ENCODE data around the gene GSTM4.
"Not testable (repeated sequence)": the region's sequence is repeated elsewhere in the genome, so short reads cannot be mapped to it uniquely, and the experiment has no call there.

The GSTM4 gene

DNA sequence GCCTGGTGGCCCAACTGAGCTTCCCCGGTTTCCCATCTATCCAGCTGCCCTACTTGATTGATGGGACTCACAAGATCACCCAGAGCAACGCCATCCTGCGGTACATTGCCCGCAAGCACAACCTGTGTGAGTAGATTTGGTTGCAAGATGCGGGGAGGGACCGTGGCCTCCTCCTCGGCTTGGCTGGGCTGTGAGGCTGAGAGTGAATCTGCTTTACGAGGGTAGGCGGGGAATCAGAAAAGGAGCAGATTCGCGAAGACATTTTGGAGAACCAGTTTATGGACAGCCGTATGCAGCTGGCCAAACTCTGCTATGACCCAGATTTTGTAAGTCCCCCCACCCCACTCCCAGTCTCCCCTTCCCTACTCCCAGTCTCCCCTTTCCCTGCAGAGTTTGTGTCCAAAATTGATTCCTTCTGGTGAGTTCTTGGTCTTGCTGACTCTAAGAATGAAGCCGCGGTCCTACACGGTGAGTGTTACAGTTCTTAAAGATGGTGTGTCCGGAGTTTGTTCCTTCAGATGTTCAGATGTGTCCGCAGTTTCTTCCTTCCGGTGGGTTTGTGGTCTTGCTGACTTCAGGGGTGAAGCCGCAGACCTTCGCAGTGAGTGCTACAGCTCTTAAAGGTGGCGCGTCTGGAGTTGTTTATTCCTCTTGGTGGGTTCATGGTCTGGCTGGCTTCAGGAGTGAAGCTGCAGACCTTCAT, 13.5 kb downstream of the GSTM4 start:
- DNase-seq, result no peak

DNA sequence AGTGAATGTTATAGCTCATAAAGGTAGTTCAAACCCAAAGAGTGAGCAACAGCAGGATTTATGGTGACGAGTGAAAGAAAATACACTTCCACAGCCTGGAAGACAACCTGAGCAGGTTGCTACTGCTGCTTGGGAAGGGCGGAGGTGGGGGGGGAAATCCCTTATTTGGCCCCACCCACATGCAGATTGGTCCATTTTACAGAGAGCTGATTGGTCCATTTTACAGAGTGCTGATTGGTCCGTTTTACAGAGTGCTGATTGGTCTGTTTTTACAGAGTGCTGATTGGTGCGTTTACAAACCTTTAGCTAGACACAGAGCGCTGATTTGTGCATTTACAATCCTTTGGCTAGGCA, 14.0 kb downstream of the GSTM4 start:
- DNase-seq, result not testable (repeated sequence)

DNA sequence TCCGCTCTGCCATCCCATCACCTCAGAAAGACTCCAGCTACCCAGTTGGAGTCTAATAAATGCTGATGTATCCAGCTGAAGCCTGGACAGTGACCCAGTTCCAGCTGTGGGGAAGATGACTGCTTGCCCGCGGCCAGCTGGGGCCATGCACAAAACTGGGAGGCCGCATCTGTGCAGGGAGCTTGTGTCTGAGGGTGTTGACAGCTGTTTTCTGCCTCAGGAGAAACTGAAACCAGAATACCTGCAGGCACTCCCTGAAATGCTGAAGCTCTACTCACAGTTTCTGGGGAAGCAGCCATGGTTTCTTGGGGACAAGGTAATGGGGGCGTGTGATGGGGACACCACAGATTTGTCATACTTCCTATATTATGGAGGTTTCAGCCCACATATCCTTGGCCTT, 15.2 kb downstream of the GSTM4 start:
- DNase-seq, result no peak

DNA sequence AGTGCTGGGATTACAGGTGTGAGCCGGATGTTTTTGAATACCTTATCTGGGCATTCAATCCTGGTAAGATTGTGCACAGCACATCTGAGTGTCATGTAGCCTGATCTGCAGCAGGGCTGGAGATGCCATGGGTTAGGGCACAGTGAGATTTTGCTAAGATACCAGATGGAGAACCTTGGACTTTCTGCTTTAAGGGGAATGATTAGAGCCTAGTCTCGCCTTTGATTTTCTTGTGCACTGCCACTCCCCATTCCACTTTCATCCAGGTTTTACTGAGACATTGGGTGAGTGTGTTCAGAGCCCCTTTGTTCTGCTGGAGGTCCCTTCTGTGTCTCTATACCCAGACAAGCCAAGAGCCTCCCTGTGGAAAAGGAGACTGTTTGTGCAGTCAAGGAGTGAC, 18.0 kb downstream of the GSTM4 start:
- not testable (repeated sequence) for DNase-seq

DNA sequence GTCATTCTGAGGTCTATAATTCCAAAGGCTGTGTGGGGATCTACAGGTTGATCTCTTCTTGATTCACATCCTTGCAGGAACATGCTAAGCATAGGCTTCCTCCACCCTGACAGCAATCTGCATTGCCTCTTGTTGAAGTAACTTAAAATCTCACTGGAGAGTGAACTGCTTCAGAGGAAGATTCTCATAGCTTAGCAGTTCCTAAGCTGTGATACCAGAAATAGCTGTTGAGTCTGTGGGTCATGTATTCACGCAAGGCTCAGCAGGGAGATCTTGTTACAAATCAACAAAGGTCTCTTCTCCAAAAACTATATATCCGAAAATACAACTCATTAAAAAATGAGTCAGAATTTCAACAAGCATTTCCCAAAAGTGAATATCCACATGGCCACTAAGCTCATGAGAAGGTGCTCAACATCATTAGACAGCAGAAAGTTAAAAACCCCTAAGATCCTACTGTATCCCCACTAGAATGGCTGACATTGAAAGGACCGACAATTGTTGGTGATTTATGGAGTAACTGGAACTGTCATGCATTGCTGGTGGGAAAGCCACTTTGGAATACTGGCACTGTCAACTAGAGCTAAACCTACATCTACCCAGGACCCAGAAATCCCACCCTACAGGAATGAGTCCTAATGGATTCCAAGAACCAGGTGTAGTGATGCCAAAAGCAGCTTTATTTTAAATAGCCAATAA, 20.9 kb downstream of the GSTM4 start:
- DNase-seq, result not testable (repeated sequence)

DNA sequence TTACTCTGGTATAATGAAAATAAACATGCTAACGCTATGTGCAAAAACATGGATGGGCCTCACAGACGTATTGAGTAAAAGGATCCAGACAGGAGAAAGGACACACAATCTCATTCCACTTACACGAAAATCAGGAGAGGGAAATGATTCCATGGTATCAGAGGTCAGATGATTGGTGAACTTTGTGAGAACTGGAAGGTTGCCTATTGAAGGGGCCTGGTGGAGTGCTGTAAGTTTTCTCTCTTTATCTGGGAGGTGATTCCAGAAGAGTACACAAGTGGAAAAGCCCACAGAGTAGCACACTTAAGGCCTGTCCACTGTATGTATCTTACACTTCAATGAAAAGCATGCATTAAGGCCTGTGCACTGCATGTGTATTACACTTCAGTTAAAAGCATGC, 21.6 kb downstream of the GSTM4 start:
- no peak for DNase-seq

DNA sequence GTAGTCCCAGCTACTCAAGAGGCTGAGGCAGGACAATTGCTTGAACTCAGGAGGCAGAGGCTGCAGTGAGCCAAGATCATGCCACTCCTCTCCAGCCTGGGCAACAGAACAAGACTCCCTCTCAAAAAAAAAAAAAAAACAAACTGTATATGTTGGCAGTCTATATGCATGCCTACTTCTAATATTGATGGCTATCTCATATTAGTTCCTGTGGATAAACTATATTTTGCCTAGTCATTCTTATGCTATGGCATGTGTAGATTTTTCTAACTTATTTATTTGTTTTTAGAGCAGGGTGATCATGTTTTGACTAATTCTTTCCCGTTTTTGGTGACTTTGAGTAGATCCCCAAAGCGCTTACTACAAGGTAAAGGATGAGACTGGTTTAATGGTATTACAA, 22.7 kb downstream of the GSTM4 start:
- DNase-seq, result not testable (repeated sequence)

DNA sequence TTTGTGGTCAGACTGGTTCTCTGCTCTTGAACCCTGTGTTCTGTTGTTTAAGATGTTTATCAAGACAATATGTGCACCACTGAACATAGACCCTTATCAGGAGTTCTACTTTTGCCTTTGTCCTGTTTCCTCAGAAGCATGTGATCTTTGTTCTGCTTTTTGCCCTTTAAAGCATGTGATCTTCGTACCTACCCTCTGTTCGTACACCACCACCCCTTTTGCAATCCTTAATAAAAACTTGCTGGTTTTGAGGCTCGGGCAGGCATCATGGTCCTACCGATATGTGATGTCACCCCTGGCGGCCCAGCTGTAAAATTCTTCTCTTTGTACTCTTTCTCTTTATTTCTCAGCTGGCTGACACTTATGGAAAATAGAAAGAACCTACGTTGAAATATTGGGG, 28.9 kb downstream of the GSTM4 start:
- peak in 1 of 3 donors; percentile 22 for DNase-seq

DNA sequence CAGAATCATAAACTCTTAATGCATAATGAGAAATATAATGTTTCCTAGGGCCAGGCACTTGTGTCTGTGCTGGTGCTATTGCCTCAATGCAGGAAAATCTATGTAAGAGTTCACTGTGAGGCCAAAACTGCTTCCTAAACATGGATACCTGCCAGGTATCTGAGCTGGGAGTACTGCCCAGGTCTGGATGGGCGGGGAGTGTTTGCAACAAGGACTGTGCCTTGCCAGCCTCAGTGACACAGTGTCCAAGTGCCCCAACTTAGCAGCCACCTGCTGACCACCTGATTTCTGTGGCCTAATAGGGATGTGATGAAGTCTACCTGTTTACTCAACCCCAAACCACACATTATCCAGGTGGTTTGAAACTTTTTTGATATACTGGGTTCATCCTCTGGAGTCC, 29.5 kb downstream of the GSTM4 start:
- not testable (repeated sequence) for DNase-seq

DNA sequence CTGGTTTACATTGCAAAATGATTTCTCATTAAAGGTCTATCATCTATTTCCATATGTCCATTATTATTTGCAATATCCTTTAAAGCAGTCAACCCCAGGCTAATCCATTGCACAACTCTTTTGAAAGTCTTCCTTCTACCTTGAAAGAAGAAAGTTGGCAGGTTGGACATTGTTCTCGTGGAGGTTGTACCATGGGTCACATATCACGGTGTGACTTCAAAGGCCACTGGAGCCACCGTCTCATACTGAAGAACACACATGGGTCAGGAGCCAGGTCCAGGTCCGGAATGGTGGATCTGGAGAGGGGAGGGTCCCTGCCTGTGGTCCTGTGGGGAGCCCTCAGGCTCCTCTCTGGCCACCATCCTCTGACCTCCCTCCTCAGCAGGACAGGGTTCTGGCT, 30.0 kb downstream of the GSTM4 start:
- not testable (repeated sequence) for DNase-seq

DNA sequence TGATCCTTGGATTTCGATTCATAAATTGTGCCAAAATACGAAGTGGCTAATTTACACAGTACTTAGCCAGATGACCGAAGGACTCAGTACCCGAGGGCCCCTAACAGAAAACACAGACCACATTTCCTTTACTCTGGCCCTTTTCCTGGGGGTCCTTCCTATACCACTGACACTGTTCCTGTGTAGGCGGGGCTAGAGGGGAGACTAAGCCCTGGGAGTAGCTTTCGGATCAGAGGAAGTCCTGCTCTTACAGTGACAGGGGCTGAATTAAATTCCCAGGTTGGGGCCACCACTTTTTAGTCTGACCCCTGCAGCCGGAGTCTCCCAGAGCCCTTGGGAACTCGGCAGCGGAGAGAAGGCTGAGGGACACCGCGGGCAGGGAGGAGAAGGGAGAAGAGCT, 31.2 kb downstream of the GSTM4 start:
- DNase-seq, result not testable (repeated sequence)

DNA sequence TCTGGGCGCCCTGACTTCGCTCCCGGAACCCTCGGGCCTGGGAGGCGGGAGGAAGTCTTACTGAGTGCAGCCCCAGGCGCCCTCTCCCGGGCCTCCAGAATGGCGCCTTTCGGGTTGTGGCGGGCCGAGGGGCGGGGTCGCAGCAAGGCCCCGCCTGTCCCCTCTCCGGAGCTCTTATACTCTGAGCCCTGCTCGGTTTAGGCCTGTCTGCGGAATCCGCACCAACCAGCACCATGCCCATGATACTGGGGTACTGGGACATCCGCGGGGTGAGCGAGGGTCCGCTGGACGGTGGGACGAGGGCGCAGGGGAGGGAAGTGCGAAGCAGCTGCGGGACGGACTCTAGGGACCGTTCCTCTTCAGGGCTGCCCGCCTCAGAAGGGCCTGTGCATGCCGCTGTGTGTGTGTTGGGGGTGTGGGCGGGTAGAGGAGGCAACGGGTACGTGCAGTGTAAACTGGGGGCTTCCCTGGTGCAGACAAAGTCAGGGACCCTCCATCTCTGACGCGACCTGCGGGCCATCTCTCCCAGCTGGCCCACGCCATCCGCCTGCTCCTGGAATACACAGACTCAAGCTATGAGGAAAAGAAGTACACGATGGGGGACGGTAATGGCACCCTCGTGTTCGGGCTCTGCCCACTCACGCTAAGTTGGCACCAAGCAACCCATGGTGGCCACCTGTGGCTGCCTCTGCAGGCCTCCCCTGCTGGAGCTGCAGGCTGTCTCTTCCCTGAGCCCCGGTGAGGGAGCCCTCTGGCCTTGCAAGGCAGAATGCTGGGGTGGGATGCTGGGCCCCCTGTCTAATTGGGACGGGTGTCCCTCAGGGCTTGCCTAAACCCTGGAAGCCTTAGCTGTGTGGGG, 32.0 kb downstream of the GSTM4 start, which contains the start of gene GSTM1:
Gene GSTM1 (plus strand): TSS at position 177 of the 859 bp plus-strand sequence. CDS start 57 bp downstream, at position 234.
- peak; percentile 72 to 94 (median 88) for DNase-seq

DNA sequence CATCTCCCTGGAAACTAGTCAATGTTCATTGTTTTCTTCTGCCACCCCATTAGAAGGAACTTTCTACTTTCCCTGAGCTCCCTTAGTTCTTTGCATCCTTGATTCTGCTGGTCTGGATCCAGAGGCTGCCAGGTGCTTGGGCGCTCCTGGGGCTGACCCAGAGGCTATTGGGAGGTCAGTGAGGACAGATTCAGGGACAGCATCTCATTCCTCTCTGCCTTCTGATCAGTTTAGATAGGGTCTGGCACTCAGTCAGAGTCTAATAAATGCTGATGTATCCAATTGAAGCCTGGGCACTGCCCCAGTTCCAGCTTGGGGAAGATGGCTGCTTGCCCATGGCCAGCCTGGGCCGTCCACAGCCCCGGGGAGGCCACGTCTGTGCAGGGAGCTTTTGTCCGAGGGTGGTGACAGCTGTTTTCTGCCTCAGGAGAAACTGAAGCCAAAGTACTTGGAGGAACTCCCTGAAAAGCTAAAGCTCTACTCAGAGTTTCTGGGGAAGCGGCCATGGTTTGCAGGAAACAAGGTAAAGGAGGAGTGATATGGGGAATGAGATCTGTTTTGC, 34.0 kb downstream of the GSTM4 start:
- no peak for DNase-seq

DNA sequence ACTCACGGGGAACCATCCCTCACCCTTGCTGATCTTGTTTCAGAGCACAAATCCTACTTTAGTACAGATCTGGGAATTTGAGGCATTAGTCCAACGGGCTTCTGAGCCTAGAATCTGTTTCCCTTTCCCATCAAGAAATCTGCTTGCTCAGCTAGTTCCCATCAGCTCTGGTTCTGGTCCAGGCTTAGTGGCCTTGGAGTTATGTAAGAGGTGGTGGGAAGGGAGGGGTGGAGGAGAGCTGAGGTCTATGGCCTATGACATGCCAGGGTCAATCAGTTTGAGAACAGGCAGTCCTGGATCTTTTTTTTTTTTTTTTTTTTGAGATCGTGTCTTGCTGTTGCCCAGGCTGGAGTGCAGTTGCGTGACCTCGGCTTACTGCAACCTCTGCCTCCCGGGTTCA, 35.9 kb downstream of the GSTM4 start:
- DNase-seq, result peak in 1 of 3 donors; percentile 17

DNA sequence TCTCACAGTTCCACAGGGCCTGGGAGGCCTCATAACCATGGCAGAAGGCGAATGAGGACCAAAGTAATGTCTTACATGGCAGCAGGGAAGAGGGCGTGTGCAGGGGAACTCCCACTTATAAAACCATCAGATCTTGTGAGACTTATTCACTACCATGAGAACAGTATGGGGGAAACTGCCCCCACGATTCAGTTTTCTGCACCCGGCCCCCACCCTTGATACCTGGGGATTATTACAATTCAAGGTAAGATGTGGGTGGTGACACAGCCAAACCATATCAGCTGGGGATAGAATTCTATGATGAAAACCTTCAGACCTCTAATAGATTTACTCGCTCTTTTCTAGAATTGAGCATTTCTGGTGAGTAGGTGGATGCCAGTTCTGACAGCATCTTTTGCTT, 38.5 kb downstream of the GSTM4 start:
- not testable (repeated sequence) for DNase-seq

DNA sequence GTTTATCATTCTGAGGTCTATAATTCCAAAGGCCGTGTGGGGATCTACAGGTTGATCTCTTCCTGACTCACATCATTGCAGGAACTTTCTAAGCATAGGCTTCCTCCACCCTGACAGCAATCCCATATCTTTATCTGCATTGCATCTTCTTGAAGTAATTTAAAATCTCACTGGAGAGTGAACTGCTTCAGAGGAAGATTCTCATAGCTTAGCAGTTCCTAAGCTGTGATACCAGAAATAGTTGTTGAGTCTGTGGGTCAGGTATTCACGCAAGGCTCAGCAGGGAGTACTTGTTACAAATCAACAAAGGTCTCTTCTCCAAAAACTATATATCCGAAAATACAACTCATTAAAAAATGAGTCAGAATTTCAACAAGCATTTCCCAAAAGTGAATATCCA, 39.2 kb downstream of the GSTM4 start:
- not testable (repeated sequence) for DNase-seq

DNA sequence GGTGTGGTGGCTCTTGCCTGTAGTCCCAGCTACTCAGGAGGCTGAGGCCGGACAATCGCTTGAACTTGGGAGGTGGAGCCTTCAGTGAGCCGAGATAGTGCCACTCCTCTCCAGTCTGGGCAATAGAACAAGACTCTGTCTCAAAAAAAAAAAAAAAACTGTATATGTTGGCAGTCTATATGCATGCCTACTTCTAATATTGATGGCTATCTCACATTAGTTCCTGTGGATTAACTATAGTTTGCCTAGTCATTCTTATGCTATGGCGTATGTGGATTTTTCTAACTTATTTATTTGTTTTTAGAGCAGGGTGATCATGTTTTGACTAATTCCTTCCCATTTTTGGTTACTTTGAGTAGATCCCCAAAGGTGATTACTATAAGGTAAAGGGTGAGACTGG, 41.2 kb downstream of the GSTM4 start:
- DNase-seq, result no peak

DNA sequence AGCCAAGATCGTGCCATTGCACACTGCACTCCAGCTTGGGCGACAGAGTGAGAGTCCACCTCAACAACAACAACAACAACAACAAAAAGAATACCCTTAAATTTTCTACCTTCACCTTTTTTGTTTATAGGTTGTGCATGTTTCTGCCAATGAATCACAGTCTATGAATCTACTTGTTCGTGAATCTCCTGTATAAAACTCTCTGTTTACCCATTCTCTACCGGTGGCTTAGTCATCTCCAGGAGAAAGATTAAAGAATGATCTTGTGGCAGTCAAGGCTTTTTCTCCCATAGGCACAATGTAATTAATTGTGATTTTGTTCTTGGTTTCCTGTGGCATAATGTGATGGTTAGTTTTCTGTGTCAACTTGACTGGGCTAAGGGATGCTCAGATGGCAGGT, 42.0 kb downstream of the GSTM4 start:
- DNase-seq, result not testable (repeated sequence)

DNA sequence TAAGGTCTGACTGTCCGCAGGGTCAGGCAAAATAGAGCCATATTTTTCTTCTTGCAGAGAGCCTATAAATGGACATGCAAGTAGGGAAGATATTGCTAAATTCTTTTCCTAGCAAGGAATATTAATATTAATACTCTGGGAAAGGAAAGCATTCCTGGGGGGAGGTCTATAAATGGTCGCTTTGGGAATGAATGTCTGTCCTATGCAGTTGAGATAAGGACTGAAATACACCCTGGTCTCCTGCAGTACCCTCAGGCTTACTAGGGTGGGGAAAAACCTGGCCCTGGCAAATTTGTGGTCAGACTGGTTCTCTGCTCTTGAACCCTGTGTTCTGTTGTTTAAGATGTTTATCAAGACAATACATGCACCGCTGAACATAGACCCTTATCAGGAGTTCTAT, 47.0 kb downstream of the GSTM4 start:
- DNase-seq, result not testable (repeated sequence)

DNA sequence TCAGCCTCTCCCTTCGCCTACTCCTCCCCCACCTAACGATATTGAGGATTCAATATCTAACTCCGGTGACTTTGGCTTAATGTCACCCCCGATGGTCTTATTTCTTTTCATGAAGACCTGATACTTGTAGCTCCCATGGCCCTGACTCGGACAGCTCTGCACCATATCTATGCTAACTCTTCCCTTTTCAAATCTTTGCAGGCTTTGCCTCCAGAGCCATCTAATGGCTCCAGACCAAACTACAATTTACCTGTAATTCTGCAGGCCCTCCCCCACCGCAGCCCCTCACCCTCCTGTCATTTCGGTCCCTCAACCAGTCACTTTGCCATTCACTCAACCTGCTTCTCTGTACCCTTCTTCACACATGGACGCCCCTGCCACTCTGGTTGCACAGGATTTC, 48.3 kb downstream of the GSTM4 start:
- no peak for DNase-seq

DNA sequence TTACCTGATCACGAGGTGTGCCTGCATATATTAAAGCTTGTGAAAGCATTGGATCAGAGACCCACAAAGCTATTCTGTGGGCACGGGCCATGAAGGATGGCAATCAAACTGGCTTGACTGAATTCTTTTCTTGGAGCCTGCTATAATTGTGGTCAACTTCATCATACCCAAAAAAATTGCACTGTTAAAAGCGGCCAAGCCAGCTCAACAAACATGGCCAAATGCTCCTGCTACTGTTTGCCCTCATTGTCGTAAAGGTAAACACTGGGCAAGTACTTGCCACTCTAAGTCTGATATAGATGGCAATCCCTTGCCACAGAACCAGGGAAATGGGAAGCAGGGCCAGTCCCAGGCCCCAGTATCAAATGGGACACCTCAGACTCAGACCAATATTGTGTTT, 49.5 kb downstream of the GSTM4 start:
- DNase-seq, result no peak

DNA sequence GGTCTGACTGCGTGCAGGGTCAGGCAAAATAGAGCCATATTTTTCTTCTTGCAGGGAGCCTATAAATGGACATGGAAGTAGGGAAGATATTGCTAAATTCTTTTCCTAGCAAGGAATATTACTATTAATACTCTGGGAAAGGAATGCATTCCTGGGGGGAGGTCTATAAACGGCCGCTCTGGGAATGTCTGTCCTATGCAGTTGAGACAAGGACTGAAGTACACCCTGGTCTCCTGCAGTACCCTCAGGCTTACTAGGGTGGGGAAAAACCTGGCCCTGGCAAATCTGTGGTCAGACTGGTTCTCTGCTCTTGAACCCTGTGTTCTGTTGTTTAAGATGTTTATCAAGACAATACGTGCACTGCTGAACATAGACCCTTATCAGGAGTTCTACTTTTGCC, 53.0 kb downstream of the GSTM4 start:
- not testable (repeated sequence) for DNase-seq

DNA sequence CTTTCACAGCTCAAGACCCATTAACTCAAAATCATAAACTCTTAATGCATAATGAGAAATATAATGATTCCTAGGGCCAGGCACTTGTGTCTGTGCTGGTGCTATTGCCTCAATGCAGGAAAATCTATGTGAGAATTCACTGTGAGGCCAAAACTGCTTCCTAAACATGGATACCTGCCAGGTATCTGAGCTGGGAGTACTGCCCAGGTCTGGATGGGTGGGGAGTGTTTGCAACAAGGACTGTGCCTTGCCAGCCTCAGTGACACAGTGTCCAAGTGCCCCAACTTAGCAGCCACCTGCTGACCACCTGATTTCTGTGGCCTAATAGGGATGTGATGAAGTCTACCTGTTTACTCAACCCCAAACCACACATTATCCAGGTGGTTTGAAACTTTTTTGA, 53.9 kb downstream of the GSTM4 start:
- DNase-seq, result not testable (repeated sequence)
